H9 (cell line): ENCODE measurements around the gene COPZ2. TPM values are rescaled to one million over a fixed set of nuclear protein-coding genes. Genes with fewer than 3 reads are reported as not detected.
"Not testable (repeated sequence)": the region's sequence is repeated elsewhere in the genome, so short reads cannot be mapped to it uniquely, and the experiment has no call there.

Experiments used
- DNase-seq: peaks from one replicate; pipeline ENCODE4 v3.0.0-alpha.2; 2017
- H2AFZ ChIP-seq: one replicate; pipeline ENCODE4 v1.6.1; 2013; ENCODE audit warnings: mild to moderate bottlenecking, low read length, control low read depth, moderate library complexity
- H2AK5ac ChIP-seq: 2 replicates; pipeline ENCODE4 v1.6.1; 2013; ENCODE audit warnings: low read length, control low read depth, mixed read lengths; ENCODE audit not compliant: insufficient read length
- H2BK120ac ChIP-seq: one replicate; pipeline ENCODE4 v1.6.1; 2013; ENCODE audit warnings: low read depth, mild to moderate bottlenecking, low read length, control low read depth, inconsistent platforms; ENCODE audit not compliant: poor library complexity, severe bottlenecking
- H2BK12ac ChIP-seq: 2 replicates; pipeline ENCODE4 v1.6.1; 2013; ENCODE audit warnings: low read length, control low read depth, mixed read lengths, low read depth; ENCODE audit not compliant: insufficient read length
- H2BK15ac ChIP-seq: 2 replicates; pipeline ENCODE4 v1.6.1; 2013; ENCODE audit warnings: low read depth, low read length, control low read depth
- H2BK20ac ChIP-seq: one replicate; pipeline ENCODE4 v1.6.1; 2013; ENCODE audit warnings: low read depth, mild to moderate bottlenecking, low read length, control low read depth, inconsistent platforms; ENCODE audit not compliant: poor library complexity, severe bottlenecking
- H2BK5ac ChIP-seq: 2 replicates; pipeline ENCODE4 v1.6.1; 2013; ENCODE audit warnings: low read length, control low read depth, mixed read lengths; ENCODE audit not compliant: insufficient read length
- H3K14ac ChIP-seq: 2 replicates; pipeline ENCODE4 v1.6.1; 2013; ENCODE audit warnings: low read length, control low read depth; ENCODE audit not compliant: insufficient read depth
- H3K18ac ChIP-seq: 2 replicates; pipeline ENCODE4 v1.6.1; 2013; ENCODE audit warnings: low read depth, mild to moderate bottlenecking, mixed read lengths, low read length, control low read depth; ENCODE audit not compliant: insufficient read length
- H3K23ac ChIP-seq: 2 replicates; pipeline ENCODE4 v1.6.1; 2013; ENCODE audit warnings: low read length, control low read depth, mixed read lengths, low read depth; ENCODE audit not compliant: insufficient read length
- H3K23me2 ChIP-seq: 2 replicates; pipeline ENCODE4 v1.6.1; 2013; ENCODE audit warnings: low read depth, mild to moderate bottlenecking, mixed read lengths, low read length, control low read depth; ENCODE audit not compliant: insufficient read length, poor library complexity, severe bottlenecking
- H3K27ac ChIP-seq: 2 replicates; pipeline ENCODE4 v1.5.1; 2013; ENCODE audit warnings: low read length, control low read depth, mixed read lengths, low read depth; ENCODE audit not compliant: insufficient read length
- H3K27me3 ChIP-seq: 2 replicates; pipeline ENCODE4 v1.6.1; 2013; ENCODE audit warnings: low read length, control low read depth, inconsistent platforms; ENCODE audit not compliant: insufficient read depth
- H3K4ac ChIP-seq: 2 replicates; pipeline ENCODE4 v1.6.1; 2013; ENCODE audit warnings: low read depth, mild to moderate bottlenecking, control low read depth, inconsistent platforms, low read length, moderate library complexity
- H3K4me1 ChIP-seq: 2 replicates; pipeline ENCODE4 v1.6.1; 2013; ENCODE audit warnings: low read length, control low read depth, inconsistent platforms; ENCODE audit not compliant: insufficient read depth
- H3K4me2 ChIP-seq: 2 replicates; pipeline ENCODE4 v1.6.1; 2013; ENCODE audit warnings: low read length, control low read depth, mixed read lengths; ENCODE audit not compliant: insufficient read length, insufficient read depth
- H3K56ac ChIP-seq: 2 replicates; pipeline ENCODE4 v1.6.1; 2013; ENCODE audit warnings: low read depth, mild to moderate bottlenecking, mixed read lengths, low read length, control low read depth; ENCODE audit not compliant: insufficient read length
- H3K79me1 ChIP-seq: 2 replicates; pipeline ENCODE4 v1.6.1; 2013; ENCODE audit warnings: low read depth, mild to moderate bottlenecking, moderate library complexity, low read length, control low read depth, inconsistent platforms; ENCODE audit not compliant: insufficient read depth, poor library complexity, severe bottlenecking
- H3K79me2 ChIP-seq: 2 replicates; pipeline ENCODE4 v1.6.1; 2013; ENCODE audit warnings: low read length, control low read depth, inconsistent platforms; ENCODE audit not compliant: insufficient read depth
- H3K9ac ChIP-seq: 2 replicates; pipeline ENCODE4 v1.6.1; 2013; ENCODE audit warnings: low read length, control low read depth, mixed read lengths; ENCODE audit not compliant: insufficient read length; ENCODE audit errors: extremely low read depth
- H3K9me3 ChIP-seq: one replicate; pipeline ENCODE4 v1.6.1; 2013; ENCODE audit warnings: low read depth, low read length, inconsistent platforms; ENCODE audit not compliant: control insufficient read depth
- H3T11ph ChIP-seq: one replicate; pipeline ENCODE4 v1.6.1; 2013; ENCODE audit warnings: mild to moderate bottlenecking, low read length, control low read depth, inconsistent platforms
- H4K20me1 ChIP-seq: one replicate; pipeline ENCODE4 v1.6.1; 2013; ENCODE audit not compliant: control insufficient read depth, insufficient read length, insufficient read depth
- H4K5ac ChIP-seq: 2 replicates; pipeline ENCODE4 v1.6.1; 2013; ENCODE audit warnings: low read depth, mild to moderate bottlenecking, mixed read lengths, low read length, control low read depth; ENCODE audit not compliant: insufficient read length
- H4K8ac ChIP-seq: replicated peaks from 2 replicates; pipeline ENCODE4 v1.6.1; 2013; ENCODE audit warnings: low read length, control low read depth, mixed read lengths, low read depth; ENCODE audit not compliant: insufficient read length
- H4K91ac ChIP-seq: 2 replicates; pipeline ENCODE4 v1.6.1; 2013; ENCODE audit warnings: low read depth, mild to moderate bottlenecking, moderate library complexity, mixed read lengths, low read length, control low read depth; ENCODE audit not compliant: insufficient read length
- H3K27ac Mint-ChIP-seq, 3 experiments: 2 replicates in 2 of 3; 3 replicates in 1 of 3; pipeline ENCODE4 v1.8.0; 2020 to 2021; ENCODE audit warnings: mixed read lengths in 3 of 3, mild to moderate bottlenecking in 1 of 3, moderate library complexity in 1 of 3
- H3K27me3 Mint-ChIP-seq: 2 replicates; pipeline ENCODE4 v1.8.0; 2021; ENCODE audit warnings: low read depth, mild to moderate bottlenecking, moderate library complexity, mixed read lengths
- H3K36me3 Mint-ChIP-seq, 3 experiments: 2 replicates in 2 of 3; 3 replicates in 1 of 3; pipeline ENCODE4 v1.8.0; 2020 to 2021; ENCODE audit warnings: low read depth in 3 of 3, mixed read lengths in 3 of 3; ENCODE audit not compliant: insufficient read depth in 1 of 3
- H3K4me1 Mint-ChIP-seq, 2 experiments: 2 replicates each; pipeline ENCODE4 v1.8.0; 2020; ENCODE audit warnings: mixed read lengths in 2 of 2
- H3K4me3 Mint-ChIP-seq, 2 experiments: 2 replicates in 1 of 2; 3 replicates in 1 of 2; pipeline ENCODE4 v1.8.0; 2020 to 2021; ENCODE audit warnings: mild to moderate bottlenecking in 2 of 2, mixed read lengths in 2 of 2, moderate library complexity in 1 of 2
- H3K9me3 Mint-ChIP-seq, 2 experiments: 2 replicates in 1 of 2; 3 replicates in 1 of 2; pipeline ENCODE4 v1.8.0; 2020; ENCODE audit warnings: mild to moderate bottlenecking in 2 of 2, mixed read lengths in 2 of 2, moderate library complexity in 1 of 2
- CTCF ChIP-seq: fragments of 200-600 bp; sonication (generic); conservative IDR thresholded peaks from 3 replicates; pipeline ENCODE4 v1.8.0; 2021; ENCODE audit warnings: antibody characterized with exemption, mild to moderate bottlenecking
- WGBS: extraction: QIAGEN DNeasy Blood & Tissue Kit; methylation state at CpG from one replicate; pipeline ENCODE4 v1.1.7; 2013; ENCODE audit warnings: missing lambda C conversion rate, low lambda C conversion rate, mixed read lengths; ENCODE audit not compliant: insufficient read length; ENCODE audit errors: extremely low coverage; 5-methylcytosine and 5-hydroxymethylcytosine counted together
- total RNA-seq: library from RNA; stranded (reverse); gene quantifications from 2 replicates; pipeline ENCODE4 v1.2.1, GENCODE V29; 2021

Gene COPZ2
- total RNA-seq, 1 experiment from 2014 or later = 0.68 TPM

DNA sequence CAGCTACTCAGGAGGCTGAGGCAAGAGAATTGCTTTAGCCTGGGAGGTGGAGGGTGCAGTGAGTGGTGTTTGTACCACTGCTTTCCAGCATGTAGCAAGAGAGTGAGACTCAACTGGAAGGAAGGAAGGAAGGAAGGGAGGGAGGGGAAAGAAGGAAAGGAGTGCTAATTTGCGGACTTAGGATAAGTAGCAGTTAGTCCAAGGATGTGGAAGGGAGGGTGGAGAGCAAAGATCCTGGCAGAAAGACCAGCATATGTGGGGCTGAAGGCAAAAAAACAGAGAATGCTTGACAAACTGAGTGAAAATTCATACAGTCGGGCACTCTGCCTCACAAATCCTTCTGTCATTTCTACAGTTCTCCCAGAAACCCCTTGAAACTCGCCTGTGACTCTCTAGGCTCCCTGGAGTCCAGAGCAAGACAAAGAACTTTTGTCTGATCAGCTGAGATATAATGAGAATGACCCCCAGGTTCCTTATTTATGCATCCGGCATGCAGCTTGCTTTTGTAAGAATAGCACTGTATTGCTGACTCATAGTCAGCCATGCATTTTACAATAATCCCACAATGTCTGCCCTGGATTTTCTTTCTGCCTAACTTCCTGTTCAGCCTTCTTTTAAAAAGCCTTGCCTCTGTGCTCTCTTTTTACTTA is 35.2 kb downstream of the COPZ2 start:
- H3K9me3 ChIP-seq = no peaks in the 10 kb centered on the region
- H3K79me2 ChIP-seq = no peaks in the 10 kb centered on the region
- H4K91ac ChIP-seq = no peak overlapping the region
- H3K4me2 ChIP-seq = peak overlapping the region; percentile 35
- H2BK15ac ChIP-seq = no peak overlapping the region
- no peak for TF ChIP-seq CTCF
- H3K27me3 ChIP-seq = no peaks in the 10 kb centered on the region
- no peak overlapping the region for H4K5ac ChIP-seq
- no peak overlapping the region for H2BK120ac ChIP-seq
- WGBS = no CpG with 5 or more reads among the region's 4 CpGs
- H3K4me1 Mint-ChIP-seq = peaks cover 56 to 60% of the 10 kb centered on the region in 2 experiments
- no peak overlapping the region for H3K23ac ChIP-seq
- H3K27ac Mint-ChIP-seq = peak overlapping the region; percentile 88 to 99 (median 97)
- H2AFZ ChIP-seq = no peak overlapping the region
- H3K9me3 Mint-ChIP-seq = no peaks in the 10 kb centered on the region; a peak in 1 of 5 replicates
- H2AK5ac ChIP-seq = no peak overlapping the region
- H3K18ac ChIP-seq = no peak overlapping the region
- no peaks in the 10 kb centered on the region for H3K23me2 ChIP-seq
- H3T11ph ChIP-seq = no peak overlapping the region
- H3K9ac ChIP-seq = no peak overlapping the region
- H3K4me1 ChIP-seq = peaks cover 20% of the 10 kb centered on the region; the same call in 1 of the 2 replicates
- no peaks in the 10 kb centered on the region for H3K36me3 Mint-ChIP-seq
- H3K56ac ChIP-seq = no peak overlapping the region
- H3K14ac ChIP-seq = no peak overlapping the region
- H3K79me1 ChIP-seq = no peaks in the 10 kb centered on the region
- H3K27ac ChIP-seq = no peak overlapping the region
- H2BK5ac ChIP-seq = no peak overlapping the region
- H4K20me1 ChIP-seq = no peaks in the 10 kb centered on the region
- H4K8ac ChIP-seq = no peak overlapping the region
- no peaks in the 10 kb centered on the region for H3K27me3 Mint-ChIP-seq
- H3K4ac ChIP-seq = no peak overlapping the region
- no peak overlapping the region for H2BK20ac ChIP-seq
- peak overlapping the region; percentile 41 to 60; a peak in 4 of 5 replicates for H3K4me3 Mint-ChIP-seq
- no peak overlapping the region for H2BK12ac ChIP-seq
- DNase-seq = no peak

GRCh38 chr17:48001657-48002056 is 35.9 kb downstream of the COPZ2 start:
- H3K4ac ChIP-seq, H3K79me1 ChIP-seq, H2BK15ac ChIP-seq, H3K56ac ChIP-seq, H3T11ph ChIP-seq, H4K20me1 ChIP-seq, H3K18ac ChIP-seq, H3K23ac ChIP-seq, H4K91ac ChIP-seq, H3K23me2 ChIP-seq, H3K9me3 ChIP-seq, H2AK5ac ChIP-seq, H3K27me3 ChIP-seq, H3K79me2 ChIP-seq, DNase-seq, H4K8ac ChIP-seq, H3K27ac ChIP-seq, H3K14ac ChIP-seq, H2BK20ac ChIP-seq, H3K9ac ChIP-seq, H3K9me3 Mint-ChIP-seq, H2AFZ ChIP-seq, H3K27me3 Mint-ChIP-seq, H4K5ac ChIP-seq, H3K36me3 Mint-ChIP-seq, H3K4me3 Mint-ChIP-seq, H2BK12ac ChIP-seq, H2BK5ac ChIP-seq, H3K4me2 ChIP-seq, H2BK120ac ChIP-seq: not testable (repeated sequence)
- Mint-ChIP-seq H3K4me1 (peaks cover 50 to 54% of the 10 kb centered on the region in 2 experiments), H3K27ac (peak overlapping the region in 1 of 3 experiments; percentile 44; a peak in 2 of 7 replicates)
- no CpG with 5 or more reads among the region's 5 CpGs for WGBS
- peaks cover 20% of the 10 kb centered on the region; the same call in 1 of the 2 replicates for H3K4me1 ChIP-seq
